Measurements from ENCODE around the gene CTDNEP1.

DNA sequence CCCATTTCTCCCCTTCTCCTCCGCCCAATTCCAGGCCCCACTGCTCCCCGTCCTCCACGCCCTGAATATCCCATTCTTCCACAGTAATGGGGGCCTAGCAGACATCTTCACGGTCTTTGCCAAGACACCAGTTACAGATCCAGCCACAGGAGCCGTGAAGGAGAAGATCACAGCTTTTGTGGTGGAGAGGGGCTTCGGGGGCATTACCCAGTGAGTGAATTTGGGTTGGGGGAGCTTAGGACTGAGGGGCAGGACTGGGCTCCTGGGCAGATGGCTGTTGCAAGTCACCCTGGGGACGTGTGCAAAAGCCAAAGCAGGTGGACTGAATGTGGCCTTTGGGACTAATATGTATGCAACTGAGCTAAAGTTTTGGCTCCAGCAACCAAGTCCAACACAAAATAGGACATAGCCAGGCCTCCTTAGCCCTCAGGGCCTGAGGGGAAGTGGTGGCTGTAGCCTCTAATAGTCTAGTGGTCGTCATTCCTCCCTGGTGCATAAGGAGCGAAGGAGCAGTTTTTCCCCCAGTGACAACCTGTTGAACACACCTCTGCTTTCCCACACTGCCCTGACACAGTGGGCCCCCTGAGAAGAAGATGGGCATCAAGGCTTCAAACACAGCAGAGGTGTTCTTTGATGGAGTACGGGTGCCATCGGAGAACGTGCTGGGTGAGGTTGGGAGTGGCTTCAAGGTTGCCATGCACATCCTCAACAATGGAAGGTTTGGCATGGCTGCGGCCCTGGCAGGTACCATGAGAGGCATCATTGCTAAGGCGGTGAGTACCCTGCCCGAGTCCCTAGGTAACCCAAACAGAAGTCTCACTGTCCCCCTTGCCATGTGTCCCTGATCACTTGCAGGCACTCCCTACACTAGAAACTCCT lies 29.2 kb downstream of the CTDNEP1 start:
- TF ChIP-seq POLR2A (IDR thresholded peaks at IDR 0.05) = no peak
- TF ChIP-seq, protein P1, sequence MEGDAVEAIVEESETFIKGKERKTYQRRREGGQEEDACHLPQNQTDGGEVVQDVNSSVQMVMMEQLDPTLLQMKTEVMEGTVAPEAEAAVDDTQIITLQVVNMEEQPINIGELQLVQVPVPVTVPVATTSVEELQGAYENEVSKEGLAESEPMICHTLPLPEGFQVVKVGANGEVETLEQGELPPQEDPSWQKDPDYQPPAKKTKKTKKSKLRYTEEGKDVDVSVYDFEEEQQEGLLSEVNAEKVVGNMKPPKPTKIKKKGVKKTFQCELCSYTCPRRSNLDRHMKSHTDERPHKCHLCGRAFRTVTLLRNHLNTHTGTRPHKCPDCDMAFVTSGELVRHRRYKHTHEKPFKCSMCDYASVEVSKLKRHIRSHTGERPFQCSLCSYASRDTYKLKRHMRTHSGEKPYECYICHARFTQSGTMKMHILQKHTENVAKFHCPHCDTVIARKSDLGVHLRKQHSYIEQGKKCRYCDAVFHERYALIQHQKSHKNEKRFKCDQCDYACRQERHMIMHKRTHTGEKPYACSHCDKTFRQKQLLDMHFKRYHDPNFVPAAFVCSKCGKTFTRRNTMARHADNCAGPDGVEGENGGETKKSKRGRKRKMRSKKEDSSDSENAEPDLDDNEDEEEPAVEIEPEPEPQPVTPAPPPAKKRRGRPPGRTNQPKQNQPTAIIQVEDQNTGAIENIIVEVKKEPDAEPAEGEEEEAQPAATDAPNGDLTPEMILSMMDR (IDR thresholded peaks at IDR 0.05) = no peak
